CD14-positive monocyte (primary cell): ENCODE measurements around the gene PCOLCE2. TPM values are rescaled to one million over a fixed set of nuclear protein-coding genes. Genes with fewer than 3 reads are reported as not detected.

Source experiments
- DNase-seq, 3 donors: peaks; one replicate each; pipeline ENCODE4 v3.0.0-alpha.2; 2011 to 2022
- H2AFZ ChIP-seq: 2 replicates; pipeline ENCODE4 v1.6.0; 2012; ENCODE audit warnings: mild to moderate bottlenecking, low read depth, low read length, inconsistent platforms; ENCODE audit not compliant: insufficient read depth, poor library complexity, severe bottlenecking
- H3K27ac ChIP-seq, 2 donors: 1 replicate in 1 of 2; 2 replicates in 1 of 2; pipeline ENCODE4 v1.5.1; 2012 to 2013; ENCODE audit warnings: low read length in 2 of 2, control low read depth in 1 of 2, inconsistent platforms in 1 of 2, low read depth in 1 of 2, mild to moderate bottlenecking in 1 of 2
- H3K27me3 ChIP-seq, 2 donors: one replicate each; pipeline versions ENCODE4 v1.6.0 to v1.6.1; 2011 to 2013; ENCODE audit warnings: low read length in 2 of 2; ENCODE audit not compliant: control insufficient read depth in 2 of 2, insufficient read depth in 2 of 2
- H3K36me3 ChIP-seq, 2 donors: replicated peaks in 1 of 2; 1 replicate in 1 of 2; 2 replicates in 1 of 2; pipeline versions ENCODE4 v1.5.1 to v1.6.1; 2012 to 2013; ENCODE audit warnings: low read length in 2 of 2, control low read depth in 1 of 2, inconsistent platforms in 1 of 2, mild to moderate bottlenecking in 1 of 2; ENCODE audit not compliant: insufficient read depth in 2 of 2, control insufficient read depth in 1 of 2
- H3K4me1 ChIP-seq, 2 donors: 1 replicate in 1 of 2; 2 replicates in 1 of 2; pipeline versions ENCODE4 v1.5.1 to v1.6.1; 2012 to 2013; ENCODE audit warnings: low read length in 2 of 2, control low read depth in 1 of 2, inconsistent platforms in 1 of 2, mild to moderate bottlenecking in 1 of 2, moderate library complexity in 1 of 2; ENCODE audit not compliant: insufficient read depth in 2 of 2, control insufficient read depth in 1 of 2
- H3K4me2 ChIP-seq: replicated peaks from 2 replicates; pipeline ENCODE3; 2012; ENCODE audit warnings: low read length, moderate library complexity, mild to moderate bottlenecking; ENCODE audit not compliant: poor library complexity, severe bottlenecking; ENCODE audit errors: extremely low read depth
- H3K4me3 ChIP-seq, 3 experiments: fragments of 200-600 bp in 1 of 3; sonication (generic) in 1 of 3; replicated peaks in 1 of 3; 1 replicate in 2 of 3; 2 replicates in 1 of 3; pipeline ENCODE4 v1.5.1; 2011 to 2013; ENCODE audit warnings: low read length in 3 of 3, mild to moderate bottlenecking in 3 of 3, control low read depth in 2 of 3, low read depth in 2 of 3, inconsistent platforms in 1 of 3, moderate library complexity in 1 of 3
- H3K79me2 ChIP-seq: 2 replicates; pipeline ENCODE4 v1.6.0; 2012; ENCODE audit warnings: mild to moderate bottlenecking, control low read depth, inconsistent platforms, low read length, moderate library complexity; ENCODE audit not compliant: insufficient read depth
- H3K9ac ChIP-seq: 2 replicates; pipeline ENCODE4 v1.6.0; 2017; ENCODE audit warnings: low read length, mild to moderate bottlenecking; ENCODE audit not compliant: insufficient read depth, poor library complexity, severe bottlenecking
- H3K9me3 ChIP-seq, 2 donors: replicated peaks in 1 of 2; 1 replicate in 1 of 2; 2 replicates in 1 of 2; pipeline versions ENCODE4 v1.5.1 to v1.6.1; 2012 to 2013; ENCODE audit warnings: low read length in 2 of 2, control low read depth in 1 of 2; ENCODE audit not compliant: control insufficient read depth in 1 of 2, insufficient read depth in 1 of 2
- H4K20me1 ChIP-seq: 2 replicates; pipeline ENCODE4 v1.6.0; 2012; ENCODE audit warnings: mild to moderate bottlenecking, low read length, control low read depth, moderate library complexity; ENCODE audit not compliant: insufficient read depth
- H3K27ac Mint-ChIP-seq, 7 donors: one replicate each; pipeline ENCODE4 v1.8.0; 2020; ENCODE audit warnings: mild to moderate bottlenecking in 7 of 7, mixed read lengths in 7 of 7, moderate library complexity in 6 of 7, inconsistent platforms in 2 of 7
- H3K27me3 Mint-ChIP-seq, 3 donors: one replicate each; pipeline ENCODE4 v1.8.0; 2021 to 2022; ENCODE audit warnings: low read depth in 3 of 3, mild to moderate bottlenecking in 3 of 3, mixed read lengths in 3 of 3, moderate library complexity in 3 of 3, inconsistent platforms in 1 of 3
- H3K36me3 Mint-ChIP-seq, 2 donors: one replicate each; pipeline ENCODE4 v1.8.0; 2020; ENCODE audit warnings: mixed read lengths in 2 of 2, inconsistent platforms in 1 of 2, mild to moderate bottlenecking in 1 of 2
- H3K4me1 Mint-ChIP-seq: one replicate; pipeline ENCODE4 v1.8.0; 2020; ENCODE audit warnings: mild to moderate bottlenecking, mixed read lengths
- H3K4me3 Mint-ChIP-seq, 2 donors: one replicate each; pipeline ENCODE4 v1.8.0; 2020; ENCODE audit warnings: mild to moderate bottlenecking in 2 of 2, mixed read lengths in 2 of 2, moderate library complexity in 1 of 2
- H3K9me3 Mint-ChIP-seq, 7 donors: one replicate each; pipeline ENCODE4 v1.8.0; 2020 to 2022; ENCODE audit warnings: mixed read lengths in 7 of 7, mild to moderate bottlenecking in 6 of 7, moderate library complexity in 6 of 7, inconsistent platforms in 2 of 7
- WGBS: methylation state at CpG from one replicate; pipeline ENCODE4 v1.1.5; 2013; ENCODE audit warnings: missing lambda C conversion rate; ENCODE audit not compliant: insufficient coverage; 5-methylcytosine and 5-hydroxymethylcytosine counted together
- intact Hi-C, 2 donors: fragments of 100-400 bp; cut with micrococcal nuclease; formaldehyde crosslinking; loops; one replicate each; pipeline versions ENCODE4 v1.15.0 to v1.15.1; 2023
- polyA plus RNA-seq, 3 donors: library from polyadenylated mRNA; depleted of rRNA in 1 of 3; unstranded in 2 of 3; stranded (reverse) in 1 of 3; fragments of 300-500 nt in 2 of 3; fragments of >200 nt in 1 of 3; fragmentation: Illumina TruSeq in 2 of 3; gene quantifications; 1 replicate in 2 of 3; 2 replicates in 1 of 3; pipeline ENCODE4 v1.2.3, GENCODE V29; 2012 to 2021
- TF ChIP-seq, protein P1 (sequence below): fragments of 200-600 bp; IDR thresholded peaks from one replicate; pipeline ENCODE4 v1.8.0; 2022; ENCODE audit warnings: antibody characterized with exemption, mild to moderate bottlenecking

The PCOLCE2 gene
- polyA plus RNA-seq, 3 donors, result not detected

DNA sequence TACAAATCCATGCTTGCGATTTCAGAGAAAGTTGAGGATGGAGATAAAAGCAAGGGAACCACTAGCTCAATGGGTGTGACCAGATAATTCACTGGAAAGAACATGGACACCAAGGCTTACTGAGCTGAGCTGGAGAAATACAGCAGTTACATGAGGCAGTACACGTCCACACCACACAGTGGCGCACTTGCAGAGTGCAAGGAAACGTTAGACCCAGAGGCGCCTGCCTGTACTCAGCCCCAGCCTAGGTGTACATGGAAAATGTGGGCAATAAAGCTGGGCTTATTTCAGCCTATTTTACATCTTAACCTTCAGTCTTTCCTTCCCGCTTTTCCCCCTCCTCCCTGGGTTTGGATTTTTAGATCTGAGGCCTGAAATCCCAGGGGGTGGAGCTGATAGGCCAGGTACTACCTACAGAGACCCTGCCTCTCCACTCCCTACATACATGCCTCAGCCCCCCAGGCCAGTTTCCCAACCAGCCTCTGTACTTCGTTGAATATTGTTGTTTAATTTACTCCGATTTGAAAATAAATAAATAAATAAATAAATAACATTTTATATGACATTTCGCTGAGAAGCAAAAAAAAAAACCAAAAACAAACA lies 60.1 kb downstream of the PCOLCE2 start:
- peak; percentile 33 to 58 (median 54) for DNase-seq
- no peaks in the 10 kb centered on the region for H3K4me1 ChIP-seq

DNA sequence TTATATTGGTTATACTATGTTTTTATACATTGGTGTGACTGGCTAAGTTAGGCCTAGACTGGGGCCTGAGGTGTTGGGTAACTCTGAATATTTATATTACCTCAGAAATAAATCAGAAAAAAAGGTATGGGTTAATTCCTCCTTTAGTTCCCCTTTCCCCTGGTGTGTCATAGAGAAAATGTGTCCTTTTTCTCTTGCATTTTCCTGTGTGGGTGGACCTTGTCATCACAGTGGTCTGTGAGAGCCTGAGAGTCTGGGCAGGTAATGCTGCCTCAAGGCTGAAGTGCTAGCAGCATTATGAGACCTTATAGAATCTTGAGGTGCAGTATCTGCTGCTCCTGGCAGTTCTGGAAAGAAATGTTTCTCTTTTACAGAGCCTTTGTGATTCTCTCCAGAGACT lies 69.7 kb downstream of the PCOLCE2 start:
- no peak for DNase-seq
- Mint-ChIP-seq H3K36me3 (peaks cover 0 to 2% of the 10 kb centered on the region in 2 donors), H3K4me3 (no peak overlapping the region), H3K9me3 (no peaks in the 10 kb centered on the region), H3K4me1 (peaks cover 2% of the 10 kb centered on the region), H3K27ac (no peak overlapping the region), H3K27me3 (peaks cover 0 to 2% (median 0%) of the 10 kb centered on the region in 3 donors)
- Histone ChIP-seq H4K20me1 (no peaks in the 10 kb centered on the region), H3K9me3 (no peaks in the 10 kb centered on the region), H3K4me2 (no peak overlapping the region), H3K4me1 (no peaks in the 10 kb centered on the region), H3K9ac (no peak overlapping the region), H3K27me3 (no peaks in the 10 kb centered on the region), H3K36me3 (no peaks in the 10 kb centered on the region), H2AFZ (no peak overlapping the region), H3K4me3 (no peak overlapping the region), H3K27ac (no peak overlapping the region), H3K79me2 (no peaks in the 10 kb centered on the region)
- TF ChIP-seq, protein P1, sequence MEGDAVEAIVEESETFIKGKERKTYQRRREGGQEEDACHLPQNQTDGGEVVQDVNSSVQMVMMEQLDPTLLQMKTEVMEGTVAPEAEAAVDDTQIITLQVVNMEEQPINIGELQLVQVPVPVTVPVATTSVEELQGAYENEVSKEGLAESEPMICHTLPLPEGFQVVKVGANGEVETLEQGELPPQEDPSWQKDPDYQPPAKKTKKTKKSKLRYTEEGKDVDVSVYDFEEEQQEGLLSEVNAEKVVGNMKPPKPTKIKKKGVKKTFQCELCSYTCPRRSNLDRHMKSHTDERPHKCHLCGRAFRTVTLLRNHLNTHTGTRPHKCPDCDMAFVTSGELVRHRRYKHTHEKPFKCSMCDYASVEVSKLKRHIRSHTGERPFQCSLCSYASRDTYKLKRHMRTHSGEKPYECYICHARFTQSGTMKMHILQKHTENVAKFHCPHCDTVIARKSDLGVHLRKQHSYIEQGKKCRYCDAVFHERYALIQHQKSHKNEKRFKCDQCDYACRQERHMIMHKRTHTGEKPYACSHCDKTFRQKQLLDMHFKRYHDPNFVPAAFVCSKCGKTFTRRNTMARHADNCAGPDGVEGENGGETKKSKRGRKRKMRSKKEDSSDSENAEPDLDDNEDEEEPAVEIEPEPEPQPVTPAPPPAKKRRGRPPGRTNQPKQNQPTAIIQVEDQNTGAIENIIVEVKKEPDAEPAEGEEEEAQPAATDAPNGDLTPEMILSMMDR, result no peak
- intact Hi-C loops, result no loop called here

More for the DNA sequence above, 60.1 kb downstream of the PCOLCE2 start:
- no peaks in the 10 kb centered on the region for H3K79me2 ChIP-seq
- no peak overlapping the region for H2AFZ ChIP-seq
- no peaks in the 10 kb centered on the region for H3K36me3 ChIP-seq
- TF ChIP-seq, protein P1, result peak; percentile 88
- no peak overlapping the region for H3K9ac ChIP-seq
- Mint-ChIP-seq H3K4me3 (no peak overlapping the region), H3K27ac (no peak overlapping the region), H3K36me3 (no peaks in the 10 kb centered on the region), H3K27me3 (peaks cover 0 to 2% (median 2%) of the 10 kb centered on the region in 3 donors), H3K9me3 (no peaks in the 10 kb centered on the region), H3K4me1 (no peaks in the 10 kb centered on the region)
- H3K27ac ChIP-seq, result no peak overlapping the region
- H4K20me1 ChIP-seq, result no peaks in the 10 kb centered on the region
- no peaks in the 10 kb centered on the region for H3K27me3 ChIP-seq
- no peak overlapping the region for H3K4me3 ChIP-seq
- 28% methylated on average over 3 of the region's 9 CpGs for WGBS
- intact Hi-C loops, result loop anchor here (5.0 to 10.0 kb wide), 2 partner anchors 163 to 166 kb away; no protein-coding TSS in a partner anchor
- no peaks in the 10 kb centered on the region for H3K9me3 ChIP-seq
- no peak overlapping the region for H3K4me2 ChIP-seq
